CD4-positive, alpha-beta memory T cell (primary cell): ENCODE measurements around the gene NISCH. TPM values are rescaled to one million over a fixed set of nuclear protein-coding genes. Genes with fewer than 3 reads are reported as not detected.
"Not testable (repeated sequence)": the region's sequence is repeated elsewhere in the genome, so short reads cannot be mapped to it uniquely, and the experiment has no call there.

ENCODE experiments used
- CTCF ChIA-PET: fragments of 350-600 bp; sonication (Branson Sonifier 250); formaldehyde crosslinking; loops from one replicate; lab custom pipeline; 2021; ENCODE audit warnings: inconsistent platforms; ENCODE audit not compliant: partially characterized antibody; lab: Charles Lee
- POLR2A ChIA-PET: fragments of 350-600 bp; sonication (Branson Sonifier 250); formaldehyde crosslinking; loops from one replicate; lab custom pipeline; 2021; ENCODE audit not compliant: partially characterized antibody; lab: Charles Lee
- DNase-seq, 5 donors: peaks; one replicate each; pipeline versions ENCODE4 v3.0.0 to v3.0.0-alpha.2; 2020 to 2022; ENCODE audit warnings: mixed read lengths in 1 of 5
- H3K27ac ChIP-seq: one replicate; pipeline ENCODE4 v1.7.0; 2013; ENCODE audit warnings: low read depth, low read length
- H3K27me3 ChIP-seq: 2 replicates; pipeline ENCODE4 v1.7.0; 2013; ENCODE audit warnings: mild to moderate bottlenecking, low read length, moderate library complexity; ENCODE audit not compliant: insufficient read depth
- H3K36me3 ChIP-seq: 2 replicates; pipeline ENCODE4 v1.7.0; 2013; ENCODE audit warnings: mild to moderate bottlenecking, low read length, moderate library complexity; ENCODE audit not compliant: insufficient read depth
- H3K4me1 ChIP-seq: 2 replicates; pipeline ENCODE4 v1.7.0; 2013; ENCODE audit warnings: mild to moderate bottlenecking, low read length, moderate library complexity; ENCODE audit not compliant: insufficient read depth
- H3K4me3 ChIP-seq, 2 donors: one replicate each; pipeline ENCODE4 v1.7.0; 2013; ENCODE audit warnings: low read length in 2 of 2, mild to moderate bottlenecking in 1 of 2
- H3K9me3 ChIP-seq, 2 donors: one replicate each; pipeline ENCODE4 v1.7.0; 2013; ENCODE audit warnings: low read length in 2 of 2, control low read depth in 1 of 2; ENCODE audit not compliant: control insufficient read depth in 1 of 2
- H3K27ac Mint-ChIP-seq, 7 donors: one replicate each; pipeline ENCODE4 v1.8.0; 2020 to 2021; ENCODE audit warnings: mixed read lengths in 7 of 7, mild to moderate bottlenecking in 6 of 7, inconsistent platforms in 3 of 7, moderate library complexity in 3 of 7
- H3K27me3 Mint-ChIP-seq, 2 donors: one replicate each; pipeline ENCODE4 v1.8.0; 2020 to 2021; ENCODE audit warnings: mixed read lengths in 2 of 2
- H3K36me3 Mint-ChIP-seq, 2 donors: one replicate each; pipeline ENCODE4 v1.8.0; 2020 to 2021; ENCODE audit warnings: mixed read lengths in 2 of 2, inconsistent platforms in 1 of 2, mild to moderate bottlenecking in 1 of 2
- H3K4me1 Mint-ChIP-seq, 4 donors: one replicate each; pipeline ENCODE4 v1.8.0; 2020 to 2021; ENCODE audit warnings: mixed read lengths in 4 of 4, mild to moderate bottlenecking in 1 of 4
- H3K4me3 Mint-ChIP-seq, 8 donors: one replicate each; pipeline ENCODE4 v1.8.0; 2020 to 2021; ENCODE audit warnings: mixed read lengths in 8 of 8, mild to moderate bottlenecking in 7 of 8, moderate library complexity in 6 of 8, inconsistent platforms in 3 of 8
- H3K9me3 Mint-ChIP-seq, 8 donors: one replicate each; pipeline ENCODE4 v1.8.0; 2020 to 2021; ENCODE audit warnings: mixed read lengths in 8 of 8, mild to moderate bottlenecking in 5 of 8, inconsistent platforms in 3 of 8, moderate library complexity in 1 of 8
- intact Hi-C: fragments of 100-400 bp; cut with micrococcal nuclease; formaldehyde crosslinking; loops from one replicate; pipeline ENCODE4 v1.15.1; 2023
- polyA plus RNA-seq, 2 donors: library from polyadenylated mRNA; unstranded; fragments of 300-500 nt; fragmentation: Illumina TruSeq; gene quantifications; one replicate each; pipeline ENCODE4 v1.2.3, GENCODE V29; 2021
- total RNA-seq, 2 experiments: library from RNA; stranded (reverse); gene quantifications; one replicate each; pipeline ENCODE4 v1.2.3, GENCODE V29; 2021

Gene NISCH
- total and polyA plus RNA-seq, 4 experiments from 2014 or later: 10.2 to 205 (median 107) TPM

GRCh38 chr3:52525680-52526561, 70.5 kb downstream of the NISCH start:
- H3K27ac ChIP-seq: no peak overlapping the region
- peak overlapping the region in 1 of 7 donors; percentile 24 for H3K27ac Mint-ChIP-seq
- no peaks in the 10 kb centered on the region for H3K36me3 ChIP-seq
- no peak for DNase-seq
- no peak overlapping the region for H3K4me3 ChIP-seq
- no peaks in the 10 kb centered on the region for H3K4me1 ChIP-seq
- intact Hi-C loops: no loop called here
- POLR2A ChIA-PET: interaction anchor here (2.1 kb wide), 1 partner anchor 10 kb away, joined by 9 read pairs; the partner anchor contains the start of gene UQCC5
- H3K9me3 Mint-ChIP-seq: no peaks in the 10 kb centered on the region
- CTCF ChIA-PET: no interaction called here
- H3K9me3 ChIP-seq: no peaks in the 10 kb centered on the region
- no peaks in the 10 kb centered on the region for H3K36me3 Mint-ChIP-seq
- no peaks in the 10 kb centered on the region for H3K4me1 Mint-ChIP-seq
- H3K27me3 Mint-ChIP-seq: no peaks in the 10 kb centered on the region
- peak overlapping the region in 1 of 8 donors; percentile 6 for H3K4me3 Mint-ChIP-seq
- no peaks in the 10 kb centered on the region for H3K27me3 ChIP-seq

- DNase-seq, H3K27me3 ChIP-seq, H3K4me1 ChIP-seq, H3K9me3 ChIP-seq, intact Hi-C loops, H3K27me3 Mint-ChIP-seq, H3K36me3 ChIP-seq, CTCF ChIA-PET, H3K9me3 Mint-ChIP-seq, H3K36me3 Mint-ChIP-seq, H3K4me1 Mint-ChIP-seq, H3K27ac ChIP-seq, H3K27ac Mint-ChIP-seq, H3K4me3 Mint-ChIP-seq, H3K4me3 ChIP-seq: not testable (repeated sequence)
- POLR2A ChIA-PET: interaction anchor here (2.1 kb wide), 1 partner anchor 9 kb away, joined by 9 read pairs; the partner anchor contains the start of gene UQCC5
Observed at GRCh38 chr3:52526671-52527038, 71.3 kb downstream of the NISCH start.

DNA sequence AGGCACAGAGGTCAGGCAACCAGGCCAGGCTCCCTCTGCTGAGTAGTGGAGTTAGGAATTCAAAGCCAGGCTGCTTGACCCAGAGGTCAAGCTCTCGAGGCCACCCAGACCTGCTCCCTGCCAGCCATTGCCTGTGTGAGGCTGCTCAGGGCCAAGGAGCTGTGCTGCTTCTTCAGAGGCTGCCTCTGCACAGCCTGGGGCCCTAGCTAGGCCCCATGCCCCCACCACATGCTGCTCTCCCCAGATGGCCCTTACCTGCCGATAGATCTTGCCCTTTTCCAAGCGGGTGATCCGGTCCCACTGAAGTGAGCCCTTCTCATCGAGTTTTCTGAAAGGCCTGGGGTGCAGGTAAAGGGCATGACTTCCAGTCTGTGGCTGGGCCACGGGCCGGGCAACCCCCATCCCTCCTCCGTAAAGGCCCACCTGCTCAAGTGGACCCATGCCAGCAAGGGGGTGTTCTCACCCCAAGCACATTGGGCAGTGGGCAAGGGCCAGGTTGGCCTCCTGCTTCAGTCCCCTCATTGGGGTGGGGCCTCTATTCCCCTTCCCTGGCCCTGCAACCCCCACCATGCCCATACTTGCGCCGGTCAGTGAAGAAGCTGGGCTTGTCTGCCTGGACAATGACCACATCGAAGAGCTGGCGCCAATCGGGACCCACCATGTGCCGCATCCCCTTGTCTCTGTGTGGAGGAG, 71.8 kb downstream of the NISCH start:
- Histone ChIP-seq H3K36me3 (no peaks in the 10 kb centered on the region), H3K4me3 (no peak overlapping the region), H3K9me3 (no peaks in the 10 kb centered on the region), H3K27ac (no peak overlapping the region), H3K4me1 (no peaks in the 10 kb centered on the region), H3K27me3 (no peaks in the 10 kb centered on the region)
- POLR2A ChIA-PET: interaction anchor here (2.1 kb wide), 1 partner anchor 9 kb away, joined by 9 read pairs; the partner anchor contains the start of gene UQCC5
- intact Hi-C loops: no loop called here
- DNase-seq: no peak
- Mint-ChIP-seq H3K4me3 (no peak overlapping the region), H3K36me3 (no peaks in the 10 kb centered on the region), H3K27ac (no peak overlapping the region), H3K4me1 (peaks cover 0 to 2% (median 0%) of the 10 kb centered on the region in 4 donors), H3K27me3 (no peaks in the 10 kb centered on the region), H3K9me3 (no peaks in the 10 kb centered on the region)
- CTCF ChIA-PET: no interaction called here

DNA sequence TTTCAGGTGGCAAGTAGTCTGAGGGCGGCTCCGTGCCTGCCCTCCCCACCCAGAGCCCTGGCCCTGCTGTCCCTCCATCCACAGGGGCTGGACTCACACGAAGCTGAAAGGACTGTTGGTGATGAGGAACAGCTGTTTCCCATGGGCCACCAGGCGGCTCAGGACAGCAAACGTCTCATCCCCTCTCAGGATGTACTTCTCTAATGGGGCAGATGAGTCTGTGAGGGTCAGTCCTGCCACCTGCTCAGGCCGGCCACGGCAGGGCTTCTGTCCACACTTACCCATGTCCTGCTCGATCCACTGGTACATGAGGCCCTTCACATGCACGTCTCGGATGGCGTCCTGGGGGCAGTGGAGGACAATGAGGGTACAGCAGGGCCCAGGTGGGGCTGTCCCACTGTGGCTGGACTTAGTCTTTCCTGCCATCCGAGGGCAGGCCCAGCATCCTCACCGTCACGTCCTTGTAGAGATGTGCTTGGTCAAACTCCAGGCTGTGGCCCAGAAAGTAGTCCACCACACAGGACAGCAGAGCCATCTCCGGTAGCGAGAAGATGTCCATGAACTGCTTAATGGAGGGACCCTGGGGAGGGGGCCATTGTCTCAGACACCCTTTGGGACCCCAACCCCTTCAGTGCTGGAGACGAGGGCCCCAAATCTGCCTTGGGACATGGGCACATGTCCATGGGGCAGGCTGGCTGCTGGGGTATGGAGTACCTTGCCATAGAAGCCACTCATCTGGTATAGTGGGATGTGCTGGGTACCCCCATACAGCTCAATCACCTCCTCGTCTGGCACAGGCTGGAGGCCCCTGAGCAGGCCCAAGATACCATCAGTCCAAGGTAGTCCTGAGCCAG, 72.6 kb downstream of the NISCH start:
- no peaks in the 10 kb centered on the region for H3K27me3 Mint-ChIP-seq
- ChIA-PET CTCF (no interaction called here), POLR2A (interaction anchor here (2.1 kb wide), 1 partner anchor 8 kb away, joined by 9 read pairs; the partner anchor contains the start of gene UQCC5)
- Histone ChIP-seq H3K27me3 (no peaks in the 10 kb centered on the region), H3K36me3 (no peaks in the 10 kb centered on the region), H3K4me1 (peaks cover 7% of the 10 kb centered on the region), H3K4me3 (no peak overlapping the region), H3K27ac (no peak overlapping the region), H3K9me3 (no peaks in the 10 kb centered on the region)
- no peak for DNase-seq
- no peaks in the 10 kb centered on the region for H3K9me3 Mint-ChIP-seq
- peaks cover 0 to 8% (median 3%) of the 10 kb centered on the region in 4 donors for H3K4me1 Mint-ChIP-seq
- no peak overlapping the region for H3K27ac Mint-ChIP-seq
- no peak overlapping the region for H3K4me3 Mint-ChIP-seq
- H3K36me3 Mint-ChIP-seq: no peaks in the 10 kb centered on the region
- intact Hi-C loops: no loop called here

DNA sequence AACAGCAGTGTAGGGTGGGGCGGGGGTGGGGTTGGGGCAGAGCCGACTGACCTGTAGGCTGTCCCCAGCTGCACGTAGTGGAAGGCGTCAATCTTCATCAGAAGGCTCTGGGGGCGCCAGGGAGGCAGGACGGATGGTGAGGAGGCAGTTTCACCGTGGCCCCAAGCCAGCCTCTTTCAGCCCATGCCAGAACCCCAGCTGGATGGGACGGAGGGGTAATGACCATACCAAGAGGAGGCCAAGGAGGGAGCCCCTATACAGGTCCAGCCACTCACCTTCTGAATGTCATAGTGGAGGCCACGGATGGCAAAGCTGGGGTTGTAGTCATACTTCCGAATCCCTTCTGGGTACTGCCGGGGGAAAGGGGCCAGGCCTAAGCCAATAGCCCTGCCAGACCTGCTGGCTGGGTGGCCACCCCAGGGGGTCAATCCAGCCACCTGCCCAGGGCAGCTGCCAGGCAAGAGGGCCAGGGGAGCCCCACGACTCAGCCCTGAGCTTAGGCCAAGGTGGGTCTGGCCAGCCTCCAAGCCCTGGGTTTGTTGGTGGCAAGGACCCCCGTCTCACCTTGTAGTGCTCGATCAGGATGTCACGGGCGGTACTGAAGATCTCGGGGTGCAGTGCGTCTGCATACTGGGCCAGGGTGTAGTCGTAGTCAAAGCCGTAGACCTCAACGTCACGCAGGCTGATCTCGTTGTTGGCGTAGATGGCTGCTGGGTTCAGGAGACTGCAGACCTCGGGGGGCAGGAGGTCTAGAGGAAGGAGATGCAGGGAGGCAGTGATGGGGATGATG, 73.4 kb downstream of the NISCH start:
- Mint-ChIP-seq H3K4me3 (peak overlapping the region in 1 of 8 donors; percentile 21), H3K4me1 (peaks cover 0 to 8% (median 3%) of the 10 kb centered on the region in 4 donors), H3K27me3 (no peaks in the 10 kb centered on the region), H3K9me3 (no peaks in the 10 kb centered on the region), H3K27ac (peak overlapping the region in 1 of 7 donors; percentile 23), H3K36me3 (no peaks in the 10 kb centered on the region)
- Histone ChIP-seq H3K27me3 (no peaks in the 10 kb centered on the region), H3K9me3 (no peaks in the 10 kb centered on the region), H3K36me3 (no peaks in the 10 kb centered on the region), H3K27ac (no peak overlapping the region), H3K4me3 (no peak overlapping the region), H3K4me1 (peaks cover 8% of the 10 kb centered on the region)
- intact Hi-C loops: no loop called here
- ChIA-PET CTCF (no interaction called here), POLR2A (no interaction called here)
- DNase-seq: no peak

DNA sequence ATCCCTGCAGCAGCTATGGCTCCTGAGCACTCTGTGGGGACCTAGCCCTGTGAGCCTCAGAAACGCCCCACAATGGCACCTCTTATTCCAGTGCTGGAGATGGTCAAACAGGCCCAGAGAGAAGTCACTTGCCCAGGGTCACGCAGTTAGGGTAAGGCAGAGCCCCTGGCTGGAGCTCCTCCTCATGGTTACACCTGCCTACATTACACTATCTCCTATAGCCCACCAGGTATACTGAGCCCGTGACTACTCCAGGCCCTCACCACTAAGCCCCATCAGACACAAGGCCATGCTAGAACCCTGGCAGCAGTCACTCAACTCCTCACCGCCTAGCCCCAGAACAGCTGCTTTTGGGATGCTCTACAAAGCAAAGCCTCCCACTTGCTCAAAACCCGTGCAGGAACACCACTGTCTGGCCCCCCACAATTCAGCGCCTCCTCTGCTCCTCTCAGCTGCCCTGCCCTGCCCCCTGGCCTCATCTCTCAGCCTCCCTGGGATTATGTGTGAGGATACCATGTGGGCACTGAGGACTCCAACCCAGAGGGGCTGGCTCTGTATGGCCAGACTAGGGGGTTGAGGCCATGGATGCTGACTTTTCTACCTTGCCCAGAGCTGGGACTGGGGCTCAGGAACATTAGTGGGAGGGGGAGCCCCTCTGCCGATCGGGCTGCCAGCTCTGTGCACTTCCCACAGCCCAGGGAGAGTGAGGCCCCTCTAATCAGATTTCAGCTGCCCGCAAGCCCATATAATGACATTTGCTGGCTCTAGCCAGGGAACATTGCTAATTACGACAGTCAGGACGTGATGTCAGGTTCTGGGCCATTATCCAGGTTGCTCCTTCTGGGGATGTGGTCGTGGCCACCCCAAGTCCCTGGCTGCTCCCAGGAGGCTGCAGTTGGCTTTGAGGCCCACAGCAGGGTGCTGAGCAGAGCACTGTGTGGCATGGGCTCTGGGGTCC, 74.3 kb downstream of the NISCH start:
- Mint-ChIP-seq H3K9me3 (no peaks in the 10 kb centered on the region), H3K27me3 (no peaks in the 10 kb centered on the region), H3K36me3 (no peaks in the 10 kb centered on the region), H3K4me3 (no peak overlapping the region), H3K27ac (peak overlapping the region in 1 of 7 donors; percentile 86), H3K4me1 (peaks cover 0 to 9% (median 5%) of the 10 kb centered on the region in 4 donors)
- intact Hi-C loops: no loop called here
- ChIA-PET CTCF (no interaction called here), POLR2A (no interaction called here)
- Histone ChIP-seq H3K9me3 (no peaks in the 10 kb centered on the region), H3K27ac (no peak overlapping the region), H3K27me3 (no peaks in the 10 kb centered on the region), H3K4me3 (no peak overlapping the region), H3K4me1 (peaks cover 8% of the 10 kb centered on the region), H3K36me3 (no peaks in the 10 kb centered on the region)
- DNase-seq: no peak
